MM.1S (cell line): ENCODE measurements around the gene ANP32B.
A peak's percentile ranks its signal among the peaks of the same experiment; 100 is the strongest.

ENCODE experiments used
- DNase-seq: peaks from one replicate; pipeline ENCODE4 v3.0.0-alpha.2; 2015
- H2AFZ ChIP-seq: fragments of 300-600 bp; sonication (generic); 2 replicates; pipeline ENCODE4 v1.6.0; 2016; ENCODE audit warnings: antibody characterized with exemption, low read length
- H3F3A ChIP-seq: fragments of 300-600 bp; sonication (generic); 2 replicates; pipeline ENCODE4 v1.6.1; 2016; ENCODE audit warnings: mild to moderate bottlenecking, antibody characterized with exemption, low read length, moderate library complexity, mixed read lengths; ENCODE audit not compliant: insufficient read depth
- H3K27ac ChIP-seq: fragments of 300-600 bp; sonication (generic); 2 replicates; pipeline ENCODE4 v1.5.1; 2016; ENCODE audit warnings: mild to moderate bottlenecking, low read length
- H3K27me3 ChIP-seq: fragments of 300-600 bp; sonication (generic); replicated peaks from 2 replicates; pipeline ENCODE4 v1.6.0; 2016; ENCODE audit warnings: low read length; ENCODE audit not compliant: insufficient read depth
- H3K36me3 ChIP-seq: fragments of 300-600 bp; sonication (generic); replicated peaks from 2 replicates; pipeline ENCODE4 v1.6.1; 2016; ENCODE audit warnings: mild to moderate bottlenecking, low read length, mixed read lengths; ENCODE audit not compliant: insufficient read depth
- H3K4me1 ChIP-seq: fragments of 300-600 bp; sonication (generic); 2 replicates; pipeline ENCODE4 v1.6.1; 2016; ENCODE audit warnings: low read length, mixed read lengths
- H3K4me2 ChIP-seq: fragments of 300-600 bp; sonication (generic); 2 replicates; pipeline ENCODE4 v1.6.0; 2016; ENCODE audit warnings: low read depth, low read length
- H3K4me3 ChIP-seq: fragments of 300-600 bp; sonication (generic); 2 replicates; pipeline ENCODE4 v1.5.1; 2016; ENCODE audit warnings: low read length, mixed read lengths
- H3K79me2 ChIP-seq: fragments of 300-600 bp; sonication (generic); 2 replicates; pipeline ENCODE4 v1.6.1; 2016; ENCODE audit warnings: mixed run types, low read length, mixed read lengths
- H3K9ac ChIP-seq: fragments of 300-600 bp; sonication (generic); 2 replicates; pipeline ENCODE4 v1.6.1; 2016; ENCODE audit warnings: low read length, mixed read lengths
- H3K9me2 ChIP-seq: fragments of 300-600 bp; sonication (generic); replicated peaks from 2 replicates; pipeline ENCODE4 v1.6.1; 2016; ENCODE audit warnings: mild to moderate bottlenecking, low read length, mixed read lengths; ENCODE audit not compliant: insufficient read depth
- H3K9me3 ChIP-seq: fragments of 300-600 bp; sonication (generic); replicated peaks from 2 replicates; pipeline ENCODE4 v1.6.1; 2016; ENCODE audit warnings: mild to moderate bottlenecking, low read length, mixed read lengths; ENCODE audit not compliant: insufficient read depth
- H4K20me1 ChIP-seq: fragments of 300-600 bp; sonication (generic); 2 replicates; pipeline ENCODE4 v1.6.1; 2016; ENCODE audit warnings: mild to moderate bottlenecking, low read length, moderate library complexity, mixed read lengths; ENCODE audit not compliant: insufficient read depth
- EZH2 ChIP-seq: fragments of 300-600 bp; sonication (generic); optimal IDR thresholded peaks from 2 replicates; pipeline ENCODE3; 2017; ENCODE audit warnings: low read depth, mild to moderate bottlenecking, antibody characterized with exemption, low read length, mixed read lengths
- EZH2phosphoT487 ChIP-seq: fragments of 300-600 bp; sonication (generic); IDR thresholded peaks from 2 replicates; pipeline ENCODE4 v1.6.1; 2018; ENCODE audit warnings: antibody characterized with exemption, low read length
- TF ChIP-seq, protein P1 (sequence below): fragments of 300-600 bp; sonication (generic); IDR thresholded peaks from 2 replicates; pipeline ENCODE4 v1.5.1; 2016; ENCODE audit warnings: antibody characterized with exemption, low read length, mixed read lengths

Gene ANP32B

DNA sequence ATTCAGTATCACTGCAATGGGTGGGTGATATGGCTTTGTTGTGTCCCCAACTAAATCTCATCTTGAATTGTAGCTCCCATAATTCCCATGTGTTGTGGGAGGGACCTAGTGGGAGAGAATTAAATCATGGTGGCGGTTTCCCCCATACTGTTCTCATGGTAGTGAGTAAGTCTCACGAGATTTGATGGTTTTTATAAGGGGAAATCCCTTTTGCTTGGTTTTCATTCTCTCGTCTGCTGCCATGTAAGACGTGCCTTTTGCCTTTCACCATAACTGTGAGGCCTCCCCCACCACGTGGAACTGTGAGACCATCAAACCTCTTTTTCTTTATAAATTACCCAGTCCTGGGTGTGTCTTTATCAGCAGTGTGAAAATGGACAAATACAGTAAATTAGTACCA is 63.9 kb downstream of the ANP32B start:
- no peak for TF ChIP-seq EZH2phosphoT487
- TF ChIP-seq, protein P1, sequence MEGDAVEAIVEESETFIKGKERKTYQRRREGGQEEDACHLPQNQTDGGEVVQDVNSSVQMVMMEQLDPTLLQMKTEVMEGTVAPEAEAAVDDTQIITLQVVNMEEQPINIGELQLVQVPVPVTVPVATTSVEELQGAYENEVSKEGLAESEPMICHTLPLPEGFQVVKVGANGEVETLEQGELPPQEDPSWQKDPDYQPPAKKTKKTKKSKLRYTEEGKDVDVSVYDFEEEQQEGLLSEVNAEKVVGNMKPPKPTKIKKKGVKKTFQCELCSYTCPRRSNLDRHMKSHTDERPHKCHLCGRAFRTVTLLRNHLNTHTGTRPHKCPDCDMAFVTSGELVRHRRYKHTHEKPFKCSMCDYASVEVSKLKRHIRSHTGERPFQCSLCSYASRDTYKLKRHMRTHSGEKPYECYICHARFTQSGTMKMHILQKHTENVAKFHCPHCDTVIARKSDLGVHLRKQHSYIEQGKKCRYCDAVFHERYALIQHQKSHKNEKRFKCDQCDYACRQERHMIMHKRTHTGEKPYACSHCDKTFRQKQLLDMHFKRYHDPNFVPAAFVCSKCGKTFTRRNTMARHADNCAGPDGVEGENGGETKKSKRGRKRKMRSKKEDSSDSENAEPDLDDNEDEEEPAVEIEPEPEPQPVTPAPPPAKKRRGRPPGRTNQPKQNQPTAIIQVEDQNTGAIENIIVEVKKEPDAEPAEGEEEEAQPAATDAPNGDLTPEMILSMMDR = no peak
- no peak for TF ChIP-seq EZH2
- Histone ChIP-seq H3K4me1 (peaks cover 5% of the 10 kb centered on the region), H3K4me3 (no peak overlapping the region), H3K36me3 (no peaks in the 10 kb centered on the region), H3K27ac (no peak overlapping the region), H4K20me1 (no peaks in the 10 kb centered on the region), H3F3A (no peaks in the 10 kb centered on the region), H3K4me2 (peak overlapping the region; percentile 10; the same call in 1 of the 2 replicates), H3K9me2 (no peaks in the 10 kb centered on the region), H3K79me2 (peaks cover 27% of the 10 kb centered on the region), H3K27me3 (no peaks in the 10 kb centered on the region), H3K9ac (no peak overlapping the region), H3K9me3 (no peaks in the 10 kb centered on the region), H2AFZ (no peak overlapping the region)
- no peak for DNase-seq

DNA sequence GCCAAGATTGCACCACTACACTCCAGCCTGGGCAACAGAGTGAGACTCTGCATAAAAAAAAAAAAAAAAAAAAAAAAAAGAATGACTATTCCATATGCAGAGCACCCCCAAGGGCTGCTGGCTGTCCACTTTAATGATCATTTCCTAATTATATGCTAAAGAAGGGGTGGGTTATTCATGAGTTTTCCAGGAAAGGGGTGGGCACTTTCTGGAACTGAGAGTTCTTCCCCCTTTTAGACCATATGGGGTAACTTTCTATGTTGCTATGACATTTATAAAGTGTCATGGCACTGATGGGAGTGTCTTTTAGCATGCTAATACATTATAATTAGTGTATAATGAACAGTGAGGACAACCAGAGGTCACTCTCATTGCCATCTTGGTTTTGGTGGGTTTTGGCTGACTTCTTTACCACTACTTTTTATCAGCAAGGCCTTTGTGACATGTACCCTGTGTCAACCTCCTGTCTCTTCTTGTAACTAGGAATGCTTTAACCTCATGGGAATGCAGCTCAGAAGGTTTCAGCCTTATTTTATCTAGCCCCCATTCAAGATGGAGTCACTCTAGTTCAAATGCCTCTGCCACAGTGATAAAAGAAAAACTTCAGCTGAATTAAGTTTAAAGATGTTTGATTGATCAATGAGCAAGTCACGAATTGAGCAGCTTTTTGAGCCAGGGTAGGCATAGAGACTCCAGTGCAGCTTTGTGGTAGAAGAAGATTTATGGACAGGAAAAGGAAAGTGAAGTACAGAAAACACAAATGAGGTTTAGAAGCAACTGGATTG is 66.3 kb downstream of the ANP32B start:
- Histone ChIP-seq H2AFZ (no peak overlapping the region), H3K27ac (no peak overlapping the region)

DNA sequence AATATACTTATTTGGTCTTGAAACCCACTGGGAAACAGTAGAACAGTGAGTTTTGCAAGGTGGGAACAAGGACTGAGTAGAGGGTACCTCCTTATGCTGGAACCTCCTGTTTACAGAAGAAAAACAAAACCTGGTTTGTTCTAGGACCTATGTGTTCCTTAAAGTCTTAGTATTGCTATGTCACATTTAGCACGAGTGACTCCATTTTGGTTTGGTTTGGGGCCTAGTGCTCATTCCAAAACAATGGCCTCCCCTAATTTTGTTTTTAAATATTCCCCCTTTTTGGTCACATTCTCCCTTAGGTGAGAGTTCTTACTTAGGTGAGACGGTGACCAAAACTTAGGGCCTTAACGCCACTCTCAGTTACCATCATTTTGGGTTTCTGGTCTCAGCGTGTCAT is 67.2 kb downstream of the ANP32B start:
- peaks cover 27% of the 10 kb centered on the region for H3K79me2 ChIP-seq
- H3K27me3 ChIP-seq = no peaks in the 10 kb centered on the region
- H3K4me2 ChIP-seq = no peak overlapping the region
- no peak overlapping the region for H3K27ac ChIP-seq
- H3K4me3 ChIP-seq = no peak overlapping the region
- no peak overlapping the region for H3K9ac ChIP-seq
- no peaks in the 10 kb centered on the region for H4K20me1 ChIP-seq
- no peaks in the 10 kb centered on the region for H3K36me3 ChIP-seq
- TF ChIP-seq, protein P1 = no peak
- TF ChIP-seq EZH2phosphoT487 (no peak), EZH2 (no peak)
- no peak overlapping the region for H2AFZ ChIP-seq
- H3F3A ChIP-seq = no peaks in the 10 kb centered on the region
- no peak for DNase-seq
- no peaks in the 10 kb centered on the region for H3K4me1 ChIP-seq
- no peaks in the 10 kb centered on the region for H3K9me2 ChIP-seq
- H3K9me3 ChIP-seq = no peaks in the 10 kb centered on the region

More for the DNA sequence above, 66.3 kb downstream of the ANP32B start:
- Histone ChIP-seq H3K27me3 (no peaks in the 10 kb centered on the region), H3K36me3 (no peaks in the 10 kb centered on the region), H3F3A (no peaks in the 10 kb centered on the region), H4K20me1 (no peaks in the 10 kb centered on the region), H3K4me2 (no peak overlapping the region), H3K9me3 (no peaks in the 10 kb centered on the region), H3K79me2 (peaks cover 27% of the 10 kb centered on the region), H3K9me2 (no peaks in the 10 kb centered on the region), H3K9ac (no peak overlapping the region), H3K4me3 (no peak overlapping the region), H3K4me1 (peaks cover 5% of the 10 kb centered on the region)
- no peak for DNase-seq
- TF ChIP-seq EZH2phosphoT487 (no peak), EZH2 (no peak)
- TF ChIP-seq, protein P1 = no peak
